ENCODE data around the gene TRIM40. TPM values are rescaled to one million over a fixed set of nuclear protein-coding genes. Genes with fewer than 3 reads are reported as not detected.
"Not testable (repeated sequence)": the region's sequence is repeated elsewhere in the genome, so short reads cannot be mapped to it uniquely, and the experiment has no call there.

TRIM40 gene
- total RNA-seq, 1 donor from 2014 or later: not detected

GRCh38 chr6:30164714-30165113 is 28.8 kb downstream of the TRIM40 start:
- Mint-ChIP-seq H3K4me1 (no peaks in the 10 kb centered on the region), H3K4me3 (no peak overlapping the region), H3K27ac (ENCODE audit: unreplicated experiment) (no peak overlapping the region), H3K9me3 (no peaks in the 10 kb centered on the region), H3K36me3 (ENCODE audit: low read depth) (no peaks in the 10 kb centered on the region), H3K27me3 (ENCODE audit: low read depth) (peaks cover 73% of the 10 kb centered on the region)
- DNase-seq (ENCODE audit: low read depth, low spot score): no peak
- no peak for TF ChIP-seq CTCF (conservative IDR thresholded peaks at IDR 0.05)

DNA sequence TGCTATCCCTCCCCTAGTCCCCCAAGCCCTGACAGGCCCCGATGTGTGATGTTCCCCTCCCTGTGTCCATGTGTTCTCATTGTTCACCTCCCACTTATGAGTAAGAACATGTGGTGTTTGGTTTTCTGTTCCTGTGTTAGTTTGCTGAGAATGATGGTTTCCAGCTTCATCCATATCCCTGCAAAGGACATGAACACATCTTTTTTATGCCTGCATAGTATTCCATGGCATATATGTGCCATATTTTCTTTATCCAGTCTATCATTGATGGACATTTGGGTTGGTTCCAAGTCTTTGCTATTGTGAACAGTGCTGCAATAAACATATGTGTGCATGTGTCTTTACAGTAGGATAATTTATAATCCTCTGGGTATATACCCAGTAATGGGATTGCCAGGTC is 29.3 kb downstream of the TRIM40 start:
- peaks cover 73% of the 10 kb centered on the region for H3K27me3 Mint-ChIP-seq (ENCODE audit: low read depth)
- H3K27ac Mint-ChIP-seq (ENCODE audit: unreplicated experiment): peak overlapping the region; percentile 46

GRCh38 chr6:30167101-30167500 is 31.2 kb downstream of the TRIM40 start:
- Mint-ChIP-seq H3K27me3 (ENCODE audit: low read depth) (peaks cover 86% of the 10 kb centered on the region), H3K36me3 (ENCODE audit: low read depth) (no peaks in the 10 kb centered on the region), H3K4me1 (peaks cover 5% of the 10 kb centered on the region), H3K27ac (ENCODE audit: unreplicated experiment) (no peak overlapping the region), H3K9me3 (no peaks in the 10 kb centered on the region), H3K4me3 (no peak overlapping the region)
- DNase-seq (ENCODE audit: low read depth, low spot score): no peak
- no peak for TF ChIP-seq CTCF (conservative IDR thresholded peaks at IDR 0.05)

More for the DNA sequence above, 29.3 kb downstream of the TRIM40 start:
- DNase-seq (ENCODE audit: low read depth, low spot score); H3K4me3 Mint-ChIP-seq; H3K36me3 Mint-ChIP-seq (ENCODE audit: low read depth); H3K9me3 Mint-ChIP-seq; H3K4me1 Mint-ChIP-seq: not testable (repeated sequence)

GRCh38 chr6:30168741-30169140 is 32.8 kb downstream of the TRIM40 start:
- no peak for DNase-seq (ENCODE audit: low read depth, low spot score)
- H3K36me3 Mint-ChIP-seq (ENCODE audit: low read depth): no peaks in the 10 kb centered on the region
- peaks cover 97% of the 10 kb centered on the region for H3K27me3 Mint-ChIP-seq (ENCODE audit: low read depth)
- no peaks in the 10 kb centered on the region for H3K9me3 Mint-ChIP-seq
- H3K27ac Mint-ChIP-seq (ENCODE audit: unreplicated experiment): no peak overlapping the region
- no peak overlapping the region for H3K4me3 Mint-ChIP-seq
- no peak for TF ChIP-seq CTCF (conservative IDR thresholded peaks at IDR 0.05)
- H3K4me1 Mint-ChIP-seq: peaks cover 5% of the 10 kb centered on the region

DNA sequence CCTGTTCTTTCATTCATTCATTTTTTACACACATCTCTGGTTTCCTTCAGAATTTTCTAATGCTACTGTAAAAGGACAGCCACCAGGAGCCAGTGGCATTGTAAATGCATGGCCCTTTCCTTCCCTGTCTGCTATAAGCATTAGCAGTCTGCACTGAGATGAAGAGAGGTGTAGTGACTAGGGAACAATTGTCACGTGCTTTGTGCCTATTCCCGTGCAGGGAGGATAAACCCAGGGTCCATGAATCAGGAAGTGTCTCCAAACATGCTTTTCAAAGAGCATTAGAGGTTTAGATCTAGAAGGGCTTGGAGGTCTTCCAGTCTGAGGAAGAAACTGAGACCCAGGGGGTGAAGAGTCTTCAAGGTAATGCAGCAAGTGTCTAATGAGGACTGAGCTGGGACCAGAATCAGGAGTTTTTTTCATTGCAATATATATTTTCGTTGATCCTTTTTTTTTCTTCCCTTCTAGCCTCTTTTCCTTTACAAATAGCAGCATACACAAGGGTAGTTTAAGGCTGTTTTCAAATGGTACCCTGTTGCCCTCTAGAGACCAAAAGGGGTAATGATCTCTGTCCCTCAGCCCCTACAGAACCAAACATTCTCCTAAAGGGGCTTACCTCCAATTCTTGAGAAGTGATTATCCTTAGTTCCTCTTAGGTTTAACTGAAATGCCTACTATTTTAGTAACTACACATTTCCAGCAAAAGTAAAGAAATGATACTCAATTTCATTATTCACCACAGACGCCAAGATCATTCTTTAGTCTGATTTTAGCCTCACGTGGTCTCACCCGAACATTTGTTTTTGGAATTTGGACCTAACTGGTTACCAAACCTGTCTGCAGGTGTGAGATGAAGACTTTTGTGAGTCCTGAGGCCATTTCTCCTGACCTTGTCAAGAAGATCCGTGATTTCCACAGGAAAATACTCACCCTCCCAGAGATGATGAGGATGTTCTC is 34.0 kb downstream of the TRIM40 start:
- TF ChIP-seq CTCF (conservative IDR thresholded peaks at IDR 0.05): peak; percentile 80
- Mint-ChIP-seq H3K27ac (ENCODE audit: unreplicated experiment) (no peak overlapping the region), H3K27me3 (ENCODE audit: low read depth) (peaks cover 96% of the 10 kb centered on the region), H3K36me3 (ENCODE audit: low read depth) (no peaks in the 10 kb centered on the region), H3K9me3 (no peaks in the 10 kb centered on the region), H3K4me1 (peaks cover 5% of the 10 kb centered on the region), H3K4me3 (no peak overlapping the region)
- no peak for DNase-seq (ENCODE audit: low read depth, low spot score)
